ENCODE data around the gene MICAL2.

The MICAL2 gene

DNA sequence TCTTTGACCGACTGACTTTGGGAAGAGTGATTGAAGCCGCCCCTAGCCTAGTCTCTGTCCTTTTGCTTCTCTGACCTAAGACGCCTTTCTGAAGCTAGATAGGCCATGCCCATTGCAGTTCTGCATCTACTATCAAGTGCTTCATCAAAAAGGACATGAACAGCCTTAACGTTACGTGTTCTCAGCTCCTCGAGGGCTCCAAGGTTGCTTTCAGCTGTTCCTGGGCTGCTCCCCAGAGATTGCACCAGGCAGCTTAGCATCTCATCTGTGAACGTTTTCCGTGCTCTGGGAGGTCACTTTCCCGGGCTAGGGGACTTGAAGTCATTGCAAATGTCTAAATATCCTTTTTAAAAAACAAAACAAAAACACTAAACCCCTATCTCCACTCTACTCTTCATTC, 13.9 kb downstream of the MICAL2 start:
- Mint-ChIP-seq H3K9me3 (no peaks in the 10 kb centered on the region), H3K27me3 (ENCODE audit: low read depth, poor library complexity) (peaks cover 24% of the 10 kb centered on the region), H3K4me3 (no peak overlapping the region), H3K4me1 (peaks cover 33% of the 10 kb centered on the region), H3K27ac (no peak overlapping the region), H3K36me3 (ENCODE audit: low read depth) (no peaks in the 10 kb centered on the region)
- DNase-seq = no peak
- TF ChIP-seq, protein P1, sequence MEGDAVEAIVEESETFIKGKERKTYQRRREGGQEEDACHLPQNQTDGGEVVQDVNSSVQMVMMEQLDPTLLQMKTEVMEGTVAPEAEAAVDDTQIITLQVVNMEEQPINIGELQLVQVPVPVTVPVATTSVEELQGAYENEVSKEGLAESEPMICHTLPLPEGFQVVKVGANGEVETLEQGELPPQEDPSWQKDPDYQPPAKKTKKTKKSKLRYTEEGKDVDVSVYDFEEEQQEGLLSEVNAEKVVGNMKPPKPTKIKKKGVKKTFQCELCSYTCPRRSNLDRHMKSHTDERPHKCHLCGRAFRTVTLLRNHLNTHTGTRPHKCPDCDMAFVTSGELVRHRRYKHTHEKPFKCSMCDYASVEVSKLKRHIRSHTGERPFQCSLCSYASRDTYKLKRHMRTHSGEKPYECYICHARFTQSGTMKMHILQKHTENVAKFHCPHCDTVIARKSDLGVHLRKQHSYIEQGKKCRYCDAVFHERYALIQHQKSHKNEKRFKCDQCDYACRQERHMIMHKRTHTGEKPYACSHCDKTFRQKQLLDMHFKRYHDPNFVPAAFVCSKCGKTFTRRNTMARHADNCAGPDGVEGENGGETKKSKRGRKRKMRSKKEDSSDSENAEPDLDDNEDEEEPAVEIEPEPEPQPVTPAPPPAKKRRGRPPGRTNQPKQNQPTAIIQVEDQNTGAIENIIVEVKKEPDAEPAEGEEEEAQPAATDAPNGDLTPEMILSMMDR (IDR thresholded peaks at IDR 0.05) = no peak

DNA sequence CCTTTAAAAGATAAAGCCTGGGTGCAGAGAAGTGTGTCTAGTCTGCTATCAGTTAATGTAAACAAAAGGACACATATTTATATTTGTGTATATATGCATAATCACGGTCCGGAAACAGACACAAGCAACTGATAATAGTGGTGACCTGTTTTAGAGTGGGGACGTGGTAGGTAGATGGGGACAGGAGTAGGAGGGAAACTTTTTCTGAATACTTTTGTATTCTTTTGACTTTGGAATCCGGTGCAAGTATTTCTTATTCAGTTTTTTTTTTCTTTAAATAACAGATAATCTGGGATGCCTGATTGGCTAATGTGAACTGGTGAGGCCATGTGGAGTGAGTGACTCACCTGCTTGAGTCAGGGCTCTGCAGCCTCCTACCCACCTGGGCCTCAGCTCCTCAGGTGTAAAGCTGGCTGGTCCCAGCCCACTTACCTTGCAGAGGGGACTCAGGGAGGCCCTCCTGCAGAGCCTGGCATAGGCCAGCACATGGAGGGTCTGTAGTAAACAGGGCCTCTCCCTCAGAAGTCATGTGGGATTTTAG, 15.3 kb downstream of the MICAL2 start:
- Mint-ChIP-seq H3K9me3 (no peaks in the 10 kb centered on the region), H3K27ac (no peak overlapping the region), H3K4me3 (no peak overlapping the region), H3K4me1 (peaks cover 19% of the 10 kb centered on the region), H3K36me3 (ENCODE audit: low read depth) (no peaks in the 10 kb centered on the region), H3K27me3 (ENCODE audit: low read depth, poor library complexity) (peaks cover 23% of the 10 kb centered on the region)
- TF ChIP-seq, protein P1 (IDR thresholded peaks at IDR 0.05) = no peak
- no peak for DNase-seq

DNA sequence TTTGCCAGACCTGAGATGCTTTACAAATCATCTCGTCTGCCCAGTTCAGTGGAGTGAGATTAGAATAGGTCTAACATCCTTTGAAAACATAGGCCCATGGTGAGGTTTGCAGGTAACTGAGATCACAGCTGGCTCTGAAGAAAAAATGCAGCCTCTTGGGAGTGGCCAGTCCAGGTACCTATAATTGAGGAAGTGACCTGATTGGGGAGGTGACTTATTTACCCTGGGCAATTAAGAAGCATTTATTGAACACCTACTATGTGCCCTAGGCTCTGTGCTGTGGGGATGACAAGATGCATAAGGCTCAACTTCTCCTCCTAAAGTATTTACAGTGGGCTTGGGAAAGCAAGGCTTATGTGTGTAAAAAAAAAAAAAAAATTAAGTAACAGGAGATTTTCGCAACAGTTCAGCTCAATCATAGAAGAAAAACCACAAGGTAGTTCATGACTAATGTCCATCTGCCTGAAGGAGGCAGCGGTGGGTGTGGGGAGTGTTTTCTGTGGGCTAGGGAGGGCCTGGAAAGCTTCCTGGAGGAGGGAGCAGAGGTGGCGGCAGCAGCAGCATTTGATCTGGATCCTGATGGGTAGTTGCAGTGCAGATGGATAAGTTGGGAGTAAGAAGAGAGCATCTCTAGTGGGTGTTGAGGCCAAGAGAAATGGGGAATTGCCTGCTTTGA, 16.1 kb downstream of the MICAL2 start:
- H3K36me3 Mint-ChIP-seq (ENCODE audit: low read depth) = no peaks in the 10 kb centered on the region
- H3K4me1 Mint-ChIP-seq = peaks cover 14% of the 10 kb centered on the region
- TF ChIP-seq, protein P1 (IDR thresholded peaks at IDR 0.05) = no peak
- H3K9me3 Mint-ChIP-seq = no peaks in the 10 kb centered on the region
- no peak overlapping the region for H3K27ac Mint-ChIP-seq
- H3K4me3 Mint-ChIP-seq = no peak overlapping the region
- peaks cover 22% of the 10 kb centered on the region for H3K27me3 Mint-ChIP-seq (ENCODE audit: low read depth, poor library complexity)
- DNase-seq = no peak

DNA sequence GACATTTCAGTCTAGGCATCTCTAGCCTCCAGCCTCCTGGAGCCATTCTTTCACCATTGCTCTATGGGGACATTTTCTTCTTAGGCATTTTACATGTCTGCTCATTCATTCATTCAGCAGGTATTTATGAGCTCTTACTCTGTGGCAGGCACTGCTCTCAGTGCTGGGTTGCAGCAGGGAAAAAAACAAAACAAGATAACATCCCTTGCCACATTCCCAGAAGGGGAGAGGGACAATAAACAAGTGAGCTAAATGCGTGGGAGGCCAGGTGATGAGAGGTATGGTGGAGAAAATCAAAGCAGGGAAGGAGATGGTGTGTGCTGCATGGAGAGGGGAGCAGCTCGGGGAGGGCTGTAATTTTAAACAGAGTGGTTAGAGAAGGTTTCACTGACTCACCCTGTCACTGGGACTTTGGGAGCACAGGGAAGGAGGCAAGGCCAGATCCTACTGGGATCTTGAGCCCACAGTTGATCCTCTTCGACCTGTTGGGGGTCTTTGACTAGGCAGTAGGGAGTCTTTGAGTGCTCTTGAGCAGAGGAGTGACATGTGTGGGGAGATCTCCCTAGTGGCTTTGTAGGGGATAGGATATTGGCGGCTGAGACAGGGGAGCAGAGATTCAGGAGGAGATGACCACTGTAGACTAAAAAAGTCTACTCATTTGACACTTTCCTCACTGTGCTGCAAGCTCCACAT, 17.0 kb downstream of the MICAL2 start:
- DNase-seq = no peak
- peaks cover 17% of the 10 kb centered on the region for H3K27me3 Mint-ChIP-seq (ENCODE audit: low read depth, poor library complexity)
- no peak overlapping the region for H3K4me3 Mint-ChIP-seq
- peak overlapping the region; percentile 18 for H3K27ac Mint-ChIP-seq
- no peaks in the 10 kb centered on the region for H3K9me3 Mint-ChIP-seq
- H3K36me3 Mint-ChIP-seq (ENCODE audit: low read depth) = no peaks in the 10 kb centered on the region
- H3K4me1 Mint-ChIP-seq = peaks cover 14% of the 10 kb centered on the region
- TF ChIP-seq, protein P1 (IDR thresholded peaks at IDR 0.05) = no peak

DNA sequence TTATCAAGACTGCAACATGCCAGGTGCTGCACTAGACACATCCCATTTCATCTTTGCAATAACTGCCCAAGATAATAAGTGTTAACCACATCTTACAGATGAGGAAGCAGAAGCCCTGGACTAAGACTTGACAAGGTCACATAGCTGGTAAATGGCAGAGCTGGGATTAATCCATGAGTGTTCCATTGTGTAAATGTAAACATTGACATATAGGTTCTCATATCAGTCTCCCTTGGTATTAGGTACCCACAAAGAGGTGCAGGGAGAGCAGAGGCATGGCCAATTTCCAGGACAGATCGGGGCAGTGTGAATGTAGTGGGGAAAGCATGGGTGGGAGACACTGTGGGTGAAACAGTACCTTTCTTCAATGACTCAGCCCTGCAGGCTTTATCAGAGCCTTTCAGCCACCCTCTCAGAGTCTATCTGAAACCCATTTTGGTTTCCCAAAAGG, 17.9 kb downstream of the MICAL2 start:
- TF ChIP-seq, protein P1 (IDR thresholded peaks at IDR 0.05) = no peak
- H3K27ac Mint-ChIP-seq = no peak overlapping the region
- H3K4me3 Mint-ChIP-seq = no peak overlapping the region
- no peaks in the 10 kb centered on the region for H3K9me3 Mint-ChIP-seq
- no peak for DNase-seq
- no peaks in the 10 kb centered on the region for H3K36me3 Mint-ChIP-seq (ENCODE audit: low read depth)
- peaks cover 14% of the 10 kb centered on the region for H3K4me1 Mint-ChIP-seq
- H3K27me3 Mint-ChIP-seq (ENCODE audit: low read depth, poor library complexity) = peaks cover 26% of the 10 kb centered on the region

Data from nephron progenitor cell (in vitro differentiated cells).